NCI-H446 treated with DMSO at 0.1 percent for 48 hours (cell line): Measurements from ENCODE around the gene P2RX4.
"Not testable (repeated sequence)": the region's sequence is repeated elsewhere in the genome, so short reads cannot be mapped to it uniquely, and the experiment has no call there.

Experiments used
- DNase-seq: peaks from one replicate; lab custom pipeline; 2025; lab: John Stamatoyannopoulos, UW

Gene P2RX4

GRCh38 chr12:121245031-121245430, 35.1 kb downstream of the P2RX4 start:
- no peak for DNase-seq

- no peak for DNase-seq
Measured at GRCh38 chr12:121245951-121246350, 36.0 kb downstream of the P2RX4 start.

- DNase-seq = no peak
Measured at GRCh38 chr12:121246893-121247557, 37.1 kb downstream of the P2RX4 start.

- no peak for DNase-seq
Measured at GRCh38 chr12:121248622-121249021, 38.7 kb downstream of the P2RX4 start.

GRCh38 chr12:121250359-121250758, 40.4 kb downstream of the P2RX4 start:
- DNase-seq = no peak

- DNase-seq = no peak
Measured at GRCh38 chr12:121251838-121252237, 41.9 kb downstream of the P2RX4 start.

- DNase-seq = no peak
Measured at GRCh38 chr12:121252712-121253345, 42.9 kb downstream of the P2RX4 start.

GRCh38 chr12:121253638-121254335, 43.9 kb downstream of the P2RX4 start:
- DNase-seq = no peak

- no peak for DNase-seq
Measured at GRCh38 chr12:121255433-121255832, 45.5 kb downstream of the P2RX4 start.

- not testable (repeated sequence) for DNase-seq
Measured at GRCh38 chr12:121257704-121258449, 47.9 kb downstream of the P2RX4 start.

GRCh38 chr12:121259074-121259473, 49.1 kb downstream of the P2RX4 start:
- DNase-seq = no peak

GRCh38 chr12:121260091-121260490, 50.2 kb downstream of the P2RX4 start:
- no peak for DNase-seq

- DNase-seq = no peak
Measured at GRCh38 chr12:121261398-121261797, 51.5 kb downstream of the P2RX4 start.

- DNase-seq = no peak
Measured at GRCh38 chr12:121263206-121263935, 53.4 kb downstream of the P2RX4 start.

- no peak for DNase-seq
Measured at GRCh38 chr12:121264135-121264534, 54.2 kb downstream of the P2RX4 start.

- DNase-seq = no peak
Measured at GRCh38 chr12:121264951-121265515, 55.1 kb downstream of the P2RX4 start.

- no peak for DNase-seq
Measured at GRCh38 chr12:121267822-121268221, 57.9 kb downstream of the P2RX4 start.

- DNase-seq = no peak
Measured at GRCh38 chr12:121273364-121273896, 63.5 kb downstream of the P2RX4 start.

GRCh38 chr12:121274036-121274763, 64.3 kb downstream of the P2RX4 start:
- DNase-seq = no peak

GRCh38 chr12:121277374-121277759, 67.4 kb downstream of the P2RX4 start:
- DNase-seq = no peak
